Left lung (tissue), 10 donors: ENCODE measurements around the gene SAMD14. TPM values are rescaled to one million over a fixed set of nuclear protein-coding genes. Genes with fewer than 3 reads are reported as not detected.

Source experiments
- ATAC-seq: fragments of 200-7000 bp; cut with Tn5 transposase; one replicate; pipeline ENCODE4 v1.9.1; 2020; ENCODE audit warnings: moderate library complexity
- DNase-seq, 4 donors: peaks; one replicate each; pipeline ENCODE4 v3.0.0-alpha.2; 2013 to 2020
- H3K27ac ChIP-seq, 2 donors: fragments of 200-600 bp; sonication (generic) in 1 of 2; one replicate each; pipeline versions ENCODE4 v1.5.0 to v1.8.0; 2020 to 2021
- H3K27me3 ChIP-seq, 2 donors: fragments of 200-600 bp; sonication (generic) in 1 of 2; one replicate each; pipeline versions ENCODE4 v1.5.0 to v1.8.0; 2020 to 2021
- H3K36me3 ChIP-seq, 2 donors: fragments of 200-600 bp; sonication (generic) in 1 of 2; one replicate each; pipeline versions ENCODE4 v1.5.0 to v1.8.0; 2020 to 2021
- H3K4me1 ChIP-seq, 2 donors: fragments of 200-600 bp; one replicate each; pipeline ENCODE4 v1.8.0; 2021
- H3K4me3 ChIP-seq, 2 donors: fragments of 200-600 bp; sonication (generic) in 1 of 2; one replicate each; pipeline versions ENCODE4 v1.5.0 to v1.8.0; 2020 to 2021; ENCODE audit warnings: mild to moderate bottlenecking in 1 of 2
- H3K9me3 ChIP-seq, 2 donors: fragments of 200-600 bp; sonication (generic) in 1 of 2; one replicate each; pipeline versions ENCODE4 v1.5.0 to v1.8.0; 2020 to 2021
- intact Hi-C, 2 donors: fragments of 100-400 bp; cut with DNase I; formaldehyde crosslinking; loops; one replicate each; pipeline versions ENCODE4 v1.11.2 to v1.14.2; 2022
- polyA plus RNA-seq, 6 donors: library from polyadenylated mRNA; unstranded; fragments of 120-200 nt; gene quantifications; one replicate each; pipeline ENCODE4 v1.2.1, GENCODE V29; 2013; ENCODE audit not compliant: insufficient read length in 6 of 6
- total RNA-seq, 2 donors: library from RNA; stranded (reverse); fragmentation: NEBNext Ultra II Directional; extraction: Animal tissue kit (Norgen Biotek cat#: 25700); gene quantifications; one replicate each; pipeline ENCODE4 v1.2.1, GENCODE V29; 2021
- TF ChIP-seq, protein P1 (sequence below), 2 donors: fragments of 200-600 bp; sonication (generic) in 1 of 2; IDR thresholded peaks; one replicate each; pipeline versions ENCODE4 v1.5.0 to v1.8.0; 2021; ENCODE audit warnings: antibody characterized with exemption in 2 of 2
- donor health status: DM: no; HTN: yes; CAD: no.
- donor health status: DM: no; HTN: no; CAD: no.

The SAMD14 gene
- total and polyA plus RNA-seq, 8 donors: 8.4 to 21.6 (median 15.8) TPM

DNA sequence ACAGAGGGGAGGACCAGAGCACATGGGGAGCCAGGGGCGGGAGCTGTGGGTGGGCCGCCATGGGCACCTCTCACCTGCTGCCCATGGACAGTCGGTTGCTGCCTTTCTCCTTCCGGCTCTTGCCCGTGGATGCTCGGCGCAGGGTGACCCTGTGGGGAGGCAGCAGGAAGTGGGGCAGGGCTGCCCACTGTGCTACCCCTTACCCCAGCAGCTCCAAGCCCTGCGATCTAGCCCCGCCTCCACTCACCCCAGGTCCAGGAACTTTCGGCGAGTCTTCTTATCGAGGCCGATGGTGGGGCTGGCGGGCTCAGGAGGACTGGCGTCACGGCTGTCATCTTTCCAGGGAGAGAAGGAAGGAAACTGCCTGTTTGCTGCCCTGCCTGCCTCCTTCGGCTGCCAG lies 14.2 kb downstream of the SAMD14 start:
- TF ChIP-seq, protein P1, sequence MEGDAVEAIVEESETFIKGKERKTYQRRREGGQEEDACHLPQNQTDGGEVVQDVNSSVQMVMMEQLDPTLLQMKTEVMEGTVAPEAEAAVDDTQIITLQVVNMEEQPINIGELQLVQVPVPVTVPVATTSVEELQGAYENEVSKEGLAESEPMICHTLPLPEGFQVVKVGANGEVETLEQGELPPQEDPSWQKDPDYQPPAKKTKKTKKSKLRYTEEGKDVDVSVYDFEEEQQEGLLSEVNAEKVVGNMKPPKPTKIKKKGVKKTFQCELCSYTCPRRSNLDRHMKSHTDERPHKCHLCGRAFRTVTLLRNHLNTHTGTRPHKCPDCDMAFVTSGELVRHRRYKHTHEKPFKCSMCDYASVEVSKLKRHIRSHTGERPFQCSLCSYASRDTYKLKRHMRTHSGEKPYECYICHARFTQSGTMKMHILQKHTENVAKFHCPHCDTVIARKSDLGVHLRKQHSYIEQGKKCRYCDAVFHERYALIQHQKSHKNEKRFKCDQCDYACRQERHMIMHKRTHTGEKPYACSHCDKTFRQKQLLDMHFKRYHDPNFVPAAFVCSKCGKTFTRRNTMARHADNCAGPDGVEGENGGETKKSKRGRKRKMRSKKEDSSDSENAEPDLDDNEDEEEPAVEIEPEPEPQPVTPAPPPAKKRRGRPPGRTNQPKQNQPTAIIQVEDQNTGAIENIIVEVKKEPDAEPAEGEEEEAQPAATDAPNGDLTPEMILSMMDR (IDR thresholded peaks at IDR 0.05): no peak
- Histone ChIP-seq H3K27ac (no peak overlapping the region), H3K4me1 (peaks cover 13 to 17% of the 10 kb centered on the region in 2 donors), H3K4me3 (no peak overlapping the region), H3K9me3 (no peaks in the 10 kb centered on the region), H3K27me3 (peaks cover 9 to 51% of the 10 kb centered on the region in 2 donors), H3K36me3 (peaks cover 0 to under 1% of the 10 kb centered on the region in 2 donors)
- intact Hi-C loops: no loop called here
- DNase-seq: peak in 1 of 4 donors; percentile 67
- no peak for ATAC-seq

DNA sequence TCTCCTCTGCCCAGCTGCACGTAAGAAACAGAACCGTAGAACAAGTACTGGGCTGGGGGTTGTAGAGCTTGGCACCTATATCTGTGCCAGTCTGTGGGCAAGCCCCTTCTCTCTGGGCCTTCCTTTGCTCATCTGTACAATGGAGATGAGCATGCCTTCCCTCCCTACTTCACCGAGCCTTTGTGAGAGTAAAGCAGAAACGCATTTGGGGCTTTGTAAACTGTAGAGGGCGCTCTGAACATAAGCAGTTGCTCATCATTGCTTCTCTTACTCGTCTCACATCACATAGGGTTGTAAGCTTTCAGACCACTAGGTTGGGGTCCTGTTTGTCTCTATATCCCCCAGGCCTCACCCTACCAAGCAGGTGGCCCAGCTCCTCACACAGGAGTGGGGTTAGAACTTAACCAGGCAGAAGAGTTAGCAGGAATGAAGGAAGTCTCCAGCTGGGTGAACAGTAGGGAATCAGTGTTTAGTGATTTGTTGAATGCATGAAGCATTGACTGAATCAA lies 15.1 kb downstream of the SAMD14 start:
- Histone ChIP-seq H3K36me3 (peaks cover 0 to 8% of the 10 kb centered on the region in 2 donors), H3K27ac (no peak overlapping the region), H3K27me3 (peaks cover 9 to 51% of the 10 kb centered on the region in 2 donors), H3K4me1 (peaks cover 13 to 17% of the 10 kb centered on the region in 2 donors), H3K9me3 (no peaks in the 10 kb centered on the region), H3K4me3 (no peak overlapping the region)
- TF ChIP-seq, protein P1 (IDR thresholded peaks at IDR 0.05): peak; percentile 34 to 46
- intact Hi-C loops: no loop called here
- DNase-seq (no peak), ATAC-seq (peak; percentile 46)

DNA sequence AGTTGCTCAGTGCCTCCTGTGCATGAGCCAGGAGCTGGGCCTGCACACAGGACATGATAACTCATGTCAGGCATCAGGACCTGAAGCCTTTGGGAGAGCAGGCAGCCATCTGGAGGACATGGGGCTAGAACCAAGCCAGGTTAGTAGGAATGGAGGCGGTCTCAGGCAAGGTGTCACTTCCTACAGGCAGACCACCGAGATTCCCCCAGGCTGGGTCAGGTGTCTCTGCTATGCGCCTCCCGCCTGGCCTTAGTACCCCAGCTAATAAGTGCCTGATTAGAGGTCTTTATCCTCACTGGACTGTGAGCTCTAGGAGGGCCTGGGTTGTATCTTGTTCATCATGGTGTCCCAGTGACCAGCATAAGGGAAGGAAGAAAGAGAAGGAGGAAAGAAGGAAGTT lies 15.6 kb downstream of the SAMD14 start:
- Histone ChIP-seq H3K9me3 (no peaks in the 10 kb centered on the region), H3K36me3 (peaks cover 0 to 13% of the 10 kb centered on the region in 2 donors), H3K27me3 (peaks cover 9 to 50% of the 10 kb centered on the region in 2 donors), H3K4me1 (peaks cover 13 to 17% of the 10 kb centered on the region in 2 donors), H3K4me3 (no peak overlapping the region), H3K27ac (no peak overlapping the region)
- intact Hi-C loops: no loop called here
- DNase-seq (no peak), ATAC-seq (no peak)
- TF ChIP-seq, protein P1 (IDR thresholded peaks at IDR 0.05): no peak

DNA sequence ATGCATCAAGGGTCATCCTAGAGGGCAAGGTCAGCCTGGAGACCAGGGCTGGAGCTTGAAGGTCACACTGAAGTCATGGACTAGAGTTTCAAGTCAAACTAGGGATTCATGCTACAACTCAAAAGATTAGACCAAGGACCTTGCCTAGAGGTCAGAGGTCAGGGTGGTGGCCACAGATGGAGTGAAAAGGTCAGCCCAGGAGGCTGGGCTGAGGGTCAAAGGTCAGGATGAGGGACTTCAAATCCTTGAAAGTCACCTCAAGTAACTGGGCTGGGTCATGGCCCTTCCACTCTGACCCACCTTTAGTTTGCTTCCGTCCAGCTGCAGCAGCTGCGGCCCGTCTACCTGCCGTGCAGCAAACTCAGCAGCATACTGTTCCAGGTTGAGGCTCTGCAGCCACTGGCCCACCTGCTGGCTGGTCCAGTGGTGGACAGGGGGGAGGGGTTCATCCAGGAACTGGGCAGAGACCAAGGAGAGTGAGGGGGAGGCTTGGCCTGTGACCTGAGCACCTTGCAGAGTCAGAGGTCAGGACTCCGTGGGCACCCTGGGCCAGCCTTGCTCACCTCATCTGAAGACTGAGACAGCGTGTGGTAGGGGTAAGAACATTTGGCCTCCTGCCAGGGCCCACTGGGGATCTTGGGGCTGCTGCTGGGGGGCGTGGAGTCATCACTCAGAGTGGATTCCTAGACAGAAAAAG lies 16.2 kb downstream of the SAMD14 start:
- intact Hi-C loops: no loop called here
- peaks cover 13 to 17% of the 10 kb centered on the region in 2 donors for H3K4me1 ChIP-seq
- peaks cover 0 to 19% of the 10 kb centered on the region in 2 donors for H3K36me3 ChIP-seq
- DNase-seq (no peak), ATAC-seq (no peak)
- TF ChIP-seq, protein P1 (IDR thresholded peaks at IDR 0.05): no peak
- H3K9me3 ChIP-seq: no peaks in the 10 kb centered on the region
- peaks cover 9 to 43% of the 10 kb centered on the region in 2 donors for H3K27me3 ChIP-seq
- H3K4me3 ChIP-seq: no peak overlapping the region
- H3K27ac ChIP-seq: no peak overlapping the region

DNA sequence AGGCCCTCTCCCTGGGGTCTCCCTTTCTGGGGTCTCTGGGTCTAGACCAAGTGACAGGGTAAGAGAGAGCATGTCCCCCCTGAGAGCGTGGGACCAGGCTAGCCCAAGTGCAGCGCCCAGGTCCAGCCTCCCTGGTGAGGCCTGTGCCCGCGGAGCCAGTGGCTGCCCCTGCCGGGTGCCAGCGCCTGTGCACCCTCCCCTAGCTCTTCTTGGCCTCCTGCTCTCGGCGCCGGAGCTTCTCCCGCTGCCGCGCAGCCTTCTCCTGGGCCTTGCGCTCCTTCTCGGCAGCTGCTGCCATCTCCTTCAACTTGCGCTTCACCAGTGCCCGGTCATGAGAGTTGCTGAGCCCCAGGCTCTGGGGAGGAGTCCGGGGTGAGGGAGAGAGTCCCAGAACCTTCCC lies 17.3 kb downstream of the SAMD14 start:
- Histone ChIP-seq H3K27me3 (peaks cover 9 to 33% of the 10 kb centered on the region in 2 donors), H3K4me1 (peaks cover 12 to 17% of the 10 kb centered on the region in 2 donors), H3K27ac (peak overlapping the region; percentile 48 to 60), H3K9me3 (no peaks in the 10 kb centered on the region), H3K4me3 (no peak overlapping the region), H3K36me3 (peaks cover 0 to 26% of the 10 kb centered on the region in 2 donors)
- ATAC-seq (no peak), DNase-seq (peak in 1 of 4 donors; percentile 75)
- TF ChIP-seq, protein P1 (IDR thresholded peaks at IDR 0.05): no peak
- intact Hi-C loops: no loop called here
